SK-N-SH treated with all-trans-retinoic acid at 6 μM for 48 hours (cell line): ENCODE results near the gene PRRG1.

Experiments
- CSDC2 ChIP-seq: fragments of 250-450 bp; sonication (Bioruptor Pico); IDR thresholded peaks from 2 replicates; pipeline ENCODE4 v1.5.0; 2020; ENCODE audit warnings: mild to moderate bottlenecking, moderate library complexity
- ESRRG ChIP-seq: fragments of 250-450 bp; sonication (Bioruptor Pico); IDR thresholded peaks from 2 replicates; pipeline ENCODE4 v1.6.1; 2021; ENCODE audit warnings: mild to moderate bottlenecking
- GLIS3 ChIP-seq: fragments of 250-450 bp; sonication (Bioruptor Pico); IDR thresholded peaks from 2 replicates; pipeline ENCODE4 v1.5.0; 2020; ENCODE audit warnings: mild to moderate bottlenecking, moderate library complexity
- PATZ1 ChIP-seq: fragments of 250-450 bp; sonication (Bioruptor Pico); IDR thresholded peaks from 2 replicates; pipeline ENCODE4 v1.8.0; 2020; ENCODE audit warnings: mild to moderate bottlenecking, moderate library complexity, borderline replicate concordance
- PPARA ChIP-seq: fragments of 250-450 bp; sonication (Bioruptor Pico); IDR thresholded peaks from 2 replicates; pipeline ENCODE4 v1.5.0; 2020; ENCODE audit warnings: mild to moderate bottlenecking, borderline replicate concordance
- SNAI2 ChIP-seq: fragments of 250-450 bp; sonication (Bioruptor Pico); IDR thresholded peaks from 2 replicates; pipeline ENCODE4 v1.5.0; 2020; ENCODE audit warnings: mild to moderate bottlenecking, moderate library complexity
- TOX ChIP-seq: fragments of 250-450 bp; sonication (Bioruptor Pico); IDR thresholded peaks from 2 replicates; pipeline ENCODE4 v1.8.0; 2021; ENCODE audit warnings: mild to moderate bottlenecking, moderate library complexity, borderline replicate concordance
- TSHZ2 ChIP-seq: fragments of 250-450 bp; sonication (Bioruptor Pico); IDR thresholded peaks from 2 replicates; pipeline ENCODE4 v1.5.0; 2020; ENCODE audit warnings: mild to moderate bottlenecking, moderate library complexity
- ZFP30 ChIP-seq: fragments of 450-650 bp; formaldehyde crosslinking; IDR thresholded peaks from 2 replicates; pipeline ENCODE4 v1.5.0; 2022; ENCODE audit warnings: mild to moderate bottlenecking, moderate library complexity
- ZNF565 ChIP-seq: fragments of 450-650 bp; formaldehyde crosslinking; conservative IDR thresholded peaks from 2 replicates; pipeline ENCODE4 v1.5.0; 2020; ENCODE audit warnings: low read depth, mild to moderate bottlenecking, moderate library complexity
- ZNF70 ChIP-seq: fragments of 450-650 bp; formaldehyde crosslinking; IDR thresholded peaks from 2 replicates; pipeline ENCODE4 v1.5.0; 2020; ENCODE audit warnings: mild to moderate bottlenecking, moderate library complexity
- ZNF8 ChIP-seq: fragments of 450-650 bp; formaldehyde crosslinking; IDR thresholded peaks from 2 replicates; pipeline ENCODE4 v1.5.0; 2020; ENCODE audit warnings: mild to moderate bottlenecking, moderate library complexity

- no peak for TF ChIP-seq PATZ1 (CRISPR knock-in tag)
- TF ChIP-seq GLIS3 (CRISPR knock-in tag), result no peak
- TF ChIP-seq CSDC2 (CRISPR knock-in tag), result no peak
- TF ChIP-seq ZNF565 (CRISPR knock-in tag), result no peak
- TF ChIP-seq ZFP30 (CRISPR knock-in tag), result no peak
- TF ChIP-seq TSHZ2 (CRISPR knock-in tag), result no peak
- no peak for TF ChIP-seq TOX (CRISPR knock-in tag)
- TF ChIP-seq ZNF8 (CRISPR knock-in tag), result no peak
- no peak for TF ChIP-seq PPARA
- TF ChIP-seq SNAI2 (CRISPR knock-in tag), result no peak
- no peak for TF ChIP-seq ZNF70 (CRISPR knock-in tag)
- TF ChIP-seq ESRRG (CRISPR knock-in tag), result no peak
Observed at GRCh38 chrX:37488323-37488722, 139.2 kb downstream of the PRRG1 start.
